ENCODE results near the gene FEV. TPM values are rescaled to one million over a fixed set of nuclear protein-coding genes. Genes with fewer than 3 reads are reported as not detected.

Gene FEV
- total RNA-seq, 1 donor from 2014 or later: 15.6 TPM

DNA sequence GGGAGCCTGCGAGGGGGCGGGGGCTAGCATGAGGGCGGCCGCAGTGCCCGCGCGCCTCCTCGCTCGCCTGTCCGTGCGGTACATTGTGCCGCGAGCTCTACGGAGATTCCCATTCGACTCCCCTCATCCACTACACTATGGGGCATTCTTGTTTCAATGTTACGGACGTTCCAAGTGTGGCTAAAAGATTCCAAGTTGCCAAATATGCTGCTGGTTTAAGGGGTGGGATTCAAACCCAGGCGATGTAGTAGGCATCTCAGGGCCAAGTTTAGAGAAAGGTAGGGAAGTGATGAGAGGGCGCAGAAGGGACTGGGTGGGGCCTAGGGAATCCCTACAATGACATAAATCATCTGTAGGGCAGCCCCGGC lies 18.3 kb upstream of the FEV start:
- Mint-ChIP-seq H3K4me3 (ENCODE audit: low read depth) (peak overlapping the region; percentile 31), H3K4me1 (ENCODE audit: low read depth) (peaks cover 12% of the 10 kb centered on the region), H3K27ac (no peak overlapping the region), H3K9me3 (ENCODE audit: low read depth) (no peaks in the 10 kb centered on the region), H3K27me3 (peaks cover 58% of the 10 kb centered on the region), H3K36me3 (ENCODE audit: insufficient read depth) (no peaks in the 10 kb centered on the region)
- TF ChIP-seq, protein P1, sequence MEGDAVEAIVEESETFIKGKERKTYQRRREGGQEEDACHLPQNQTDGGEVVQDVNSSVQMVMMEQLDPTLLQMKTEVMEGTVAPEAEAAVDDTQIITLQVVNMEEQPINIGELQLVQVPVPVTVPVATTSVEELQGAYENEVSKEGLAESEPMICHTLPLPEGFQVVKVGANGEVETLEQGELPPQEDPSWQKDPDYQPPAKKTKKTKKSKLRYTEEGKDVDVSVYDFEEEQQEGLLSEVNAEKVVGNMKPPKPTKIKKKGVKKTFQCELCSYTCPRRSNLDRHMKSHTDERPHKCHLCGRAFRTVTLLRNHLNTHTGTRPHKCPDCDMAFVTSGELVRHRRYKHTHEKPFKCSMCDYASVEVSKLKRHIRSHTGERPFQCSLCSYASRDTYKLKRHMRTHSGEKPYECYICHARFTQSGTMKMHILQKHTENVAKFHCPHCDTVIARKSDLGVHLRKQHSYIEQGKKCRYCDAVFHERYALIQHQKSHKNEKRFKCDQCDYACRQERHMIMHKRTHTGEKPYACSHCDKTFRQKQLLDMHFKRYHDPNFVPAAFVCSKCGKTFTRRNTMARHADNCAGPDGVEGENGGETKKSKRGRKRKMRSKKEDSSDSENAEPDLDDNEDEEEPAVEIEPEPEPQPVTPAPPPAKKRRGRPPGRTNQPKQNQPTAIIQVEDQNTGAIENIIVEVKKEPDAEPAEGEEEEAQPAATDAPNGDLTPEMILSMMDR (IDR thresholded peaks at IDR 0.05; ENCODE audit: unreplicated experiment): no peak
- no peak for DNase-seq (ENCODE audit: low spot score, unreplicated experiment)

DNA sequence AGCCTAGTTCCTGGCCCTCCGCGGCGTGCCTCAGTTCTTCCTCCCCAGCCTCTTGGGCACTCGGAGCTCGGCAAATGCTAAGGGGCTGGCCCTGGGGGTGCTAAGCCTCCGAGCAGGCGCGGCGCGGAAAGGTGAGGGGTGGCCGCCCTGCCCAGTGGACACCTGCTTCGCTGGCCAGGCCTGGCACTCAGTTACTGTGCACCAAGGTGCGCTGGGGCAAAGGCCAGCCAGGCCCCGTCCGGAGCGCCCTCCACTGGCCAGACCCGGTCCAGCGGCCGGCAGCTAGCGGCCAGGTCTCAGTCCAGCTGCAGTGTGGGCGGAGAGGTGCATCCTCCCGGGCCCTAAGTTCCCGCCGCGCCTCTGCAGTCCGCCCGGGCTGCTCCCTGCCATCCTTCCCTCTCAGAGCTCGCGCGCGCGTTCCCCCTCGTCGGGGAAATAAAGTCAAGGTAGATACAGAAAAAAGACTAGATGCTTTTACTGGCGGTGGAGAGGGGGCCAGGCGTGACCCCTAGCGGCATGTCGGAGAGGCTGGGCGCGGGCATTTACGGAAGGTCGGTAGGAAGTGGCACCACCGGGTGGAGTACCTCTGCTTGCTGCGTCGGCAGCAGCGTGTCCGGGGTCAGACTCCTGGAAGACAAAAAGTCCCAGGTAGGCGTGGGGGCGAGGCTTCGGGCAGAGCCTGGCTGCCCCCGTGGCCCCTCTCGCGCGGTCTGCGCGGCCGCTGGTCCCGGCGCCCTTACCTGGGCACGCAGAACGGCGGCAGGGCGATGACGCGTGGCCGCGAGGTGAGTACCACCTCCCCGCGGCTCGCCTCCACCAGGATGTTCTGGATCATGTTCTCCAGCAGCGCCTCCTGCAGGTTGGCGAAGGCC lies 17.6 kb upstream of the FEV start:
- peak; percentile 78 for DNase-seq (ENCODE audit: low spot score, unreplicated experiment)
- Mint-ChIP-seq H3K4me1 (ENCODE audit: low read depth) (peaks cover 11% of the 10 kb centered on the region), H3K4me3 (ENCODE audit: low read depth) (peak overlapping the region; percentile 68), H3K9me3 (ENCODE audit: low read depth) (no peaks in the 10 kb centered on the region), H3K27me3 (peaks cover 63% of the 10 kb centered on the region), H3K36me3 (ENCODE audit: insufficient read depth) (no peaks in the 10 kb centered on the region), H3K27ac (peak overlapping the region; percentile 77)
- TF ChIP-seq, protein P1 (IDR thresholded peaks at IDR 0.05; ENCODE audit: unreplicated experiment): peak; percentile 70

DNA sequence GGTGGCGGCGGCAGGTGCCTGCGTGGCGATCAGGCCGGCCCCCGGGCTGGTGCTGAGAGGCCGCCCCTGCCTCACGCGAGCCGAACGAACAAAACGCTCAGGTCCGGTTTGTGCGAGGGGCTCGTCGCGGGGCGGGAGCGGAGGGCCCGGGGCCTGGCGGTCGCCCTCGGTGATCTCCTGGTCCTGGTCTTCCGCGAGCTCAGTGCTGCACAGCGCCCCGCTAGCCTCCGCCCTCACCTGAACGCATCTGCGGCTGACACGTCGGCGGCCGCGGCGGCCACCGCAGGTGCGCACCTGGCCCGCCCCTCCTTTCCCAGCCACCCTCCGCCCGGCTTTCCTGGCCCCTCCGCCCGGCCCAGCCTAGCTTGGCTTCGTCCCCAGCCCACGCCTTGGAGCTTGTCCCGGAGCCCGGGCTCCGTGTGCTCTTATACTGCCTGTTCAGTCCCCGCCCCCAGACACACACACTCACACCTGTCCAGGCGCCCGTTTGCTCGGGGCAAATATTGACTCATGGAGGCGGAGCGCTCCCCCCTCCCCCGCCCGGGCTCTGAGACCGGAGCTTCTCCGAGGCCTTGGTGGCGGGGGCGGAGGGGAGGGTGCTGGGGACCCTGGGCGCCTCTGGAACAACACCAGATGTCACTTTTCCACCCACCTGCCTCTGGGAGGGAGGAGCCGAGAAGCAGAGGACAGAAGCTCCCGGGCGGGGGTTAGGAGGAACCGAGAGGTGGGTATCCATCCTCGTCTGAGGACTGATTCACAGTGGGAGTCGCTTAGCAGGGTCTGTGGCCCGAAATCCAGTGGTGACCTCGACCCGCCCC lies 16.8 kb upstream of the FEV start:
- Mint-ChIP-seq H3K4me1 (ENCODE audit: low read depth) (peaks cover 12% of the 10 kb centered on the region), H3K9me3 (ENCODE audit: low read depth) (no peaks in the 10 kb centered on the region), H3K4me3 (ENCODE audit: low read depth) (peak overlapping the region; percentile 68), H3K27me3 (peaks cover 68% of the 10 kb centered on the region), H3K36me3 (ENCODE audit: insufficient read depth) (no peaks in the 10 kb centered on the region), H3K27ac (peak overlapping the region; percentile 74)
- peak; percentile 79 for DNase-seq (ENCODE audit: low spot score, unreplicated experiment)
- TF ChIP-seq, protein P1 (IDR thresholded peaks at IDR 0.05; ENCODE audit: unreplicated experiment): peak; percentile 8

DNA sequence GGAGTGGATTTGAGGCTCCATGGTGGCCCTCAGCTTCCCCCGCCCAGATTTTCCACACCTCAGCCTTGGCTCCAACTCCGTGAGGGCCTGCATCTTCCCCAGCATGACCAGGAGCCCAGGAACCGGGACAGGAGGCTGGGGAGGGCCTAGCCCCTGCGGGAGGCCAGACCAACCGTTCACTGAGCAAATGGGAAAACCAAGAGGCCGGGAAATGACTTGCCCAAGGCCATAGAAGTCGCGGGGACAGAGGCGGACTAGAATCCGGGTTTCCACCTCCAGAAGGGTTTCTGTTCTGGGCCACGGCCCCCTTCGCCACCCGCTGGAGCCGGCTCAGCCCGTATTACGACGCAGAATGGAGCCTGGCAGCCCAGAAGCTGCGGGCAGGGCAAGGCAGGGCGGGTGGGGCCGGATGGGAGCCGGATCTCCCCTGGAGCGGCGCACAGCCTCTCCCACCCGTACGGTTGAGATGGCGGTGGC lies 16.2 kb upstream of the FEV start:
- Mint-ChIP-seq H3K27ac (peak overlapping the region; percentile 62), H3K4me3 (ENCODE audit: low read depth) (peak overlapping the region; percentile 68), H3K4me1 (ENCODE audit: low read depth) (peaks cover 14% of the 10 kb centered on the region), H3K27me3 (peaks cover 71% of the 10 kb centered on the region), H3K36me3 (ENCODE audit: insufficient read depth) (no peaks in the 10 kb centered on the region), H3K9me3 (ENCODE audit: low read depth) (no peaks in the 10 kb centered on the region)
- TF ChIP-seq, protein P1 (IDR thresholded peaks at IDR 0.05; ENCODE audit: unreplicated experiment): no peak
- DNase-seq (ENCODE audit: low spot score, unreplicated experiment): no peak

DNA sequence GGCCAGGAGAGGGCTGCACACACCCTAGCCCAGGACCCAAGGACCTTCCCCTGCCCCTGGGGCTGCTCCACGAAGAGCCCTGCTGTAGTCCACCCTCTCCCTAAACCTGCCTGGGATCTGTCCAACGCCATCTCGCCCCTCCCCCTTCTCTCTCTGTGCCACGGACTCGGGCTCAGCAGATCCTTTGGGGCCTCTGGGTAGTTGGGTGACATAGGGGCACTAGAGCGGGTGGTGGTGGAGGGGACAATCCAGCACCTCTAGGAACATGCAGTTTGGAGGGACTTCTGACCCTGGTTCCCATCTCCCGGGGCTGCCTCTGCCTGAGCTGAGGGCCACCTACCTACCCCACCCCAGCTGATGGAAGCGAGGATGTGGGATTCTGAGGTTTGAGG lies 15.6 kb upstream of the FEV start:
- Mint-ChIP-seq H3K9me3 (ENCODE audit: low read depth) (no peaks in the 10 kb centered on the region), H3K36me3 (ENCODE audit: insufficient read depth) (no peaks in the 10 kb centered on the region), H3K4me3 (ENCODE audit: low read depth) (peak overlapping the region; percentile 68), H3K27me3 (peaks cover 74% of the 10 kb centered on the region), H3K4me1 (ENCODE audit: low read depth) (peaks cover 14% of the 10 kb centered on the region), H3K27ac (peak overlapping the region; percentile 37)
- TF ChIP-seq, protein P1 (IDR thresholded peaks at IDR 0.05; ENCODE audit: unreplicated experiment): no peak
- DNase-seq (ENCODE audit: low spot score, unreplicated experiment): no peak
